Neuron (in vitro differentiated cells): Measurements from ENCODE around the gene RBFOX2.

ENCODE experiments used
- H2AFZ ChIP-seq: one replicate; pipeline ENCODE4 v1.6.1; 2013; ENCODE audit warnings: low read depth, mild to moderate bottlenecking, inconsistent platforms, low read length, moderate library complexity
- H3K27me3 ChIP-seq: one replicate; pipeline ENCODE4 v1.6.1; 2013; ENCODE audit warnings: low read length; ENCODE audit not compliant: insufficient read depth
- H3K36me3 ChIP-seq: one replicate; pipeline ENCODE4 v1.6.1; 2013; ENCODE audit warnings: low read length; ENCODE audit not compliant: insufficient read depth
- H3K4me1 ChIP-seq: one replicate; pipeline ENCODE4 v1.6.1; 2013; ENCODE audit warnings: low read length; ENCODE audit not compliant: insufficient read depth
- H3K4me3 ChIP-seq: 2 replicates; pipeline ENCODE4 v1.5.1; 2013; ENCODE audit warnings: mild to moderate bottlenecking, low read length, moderate library complexity
- H3K9me3 ChIP-seq: one replicate; pipeline ENCODE4 v1.6.1; 2013; ENCODE audit warnings: low read length

Gene RBFOX2

GRCh38 chr22:35972559-35972958 lies 56.1 kb downstream of the RBFOX2 start:
- no peaks in the 10 kb centered on the region for H3K27me3 ChIP-seq
- H3K4me1 ChIP-seq, result peaks cover 8% of the 10 kb centered on the region
- no peak overlapping the region for H3K4me3 ChIP-seq
- H2AFZ ChIP-seq, result no peak overlapping the region
- no peaks in the 10 kb centered on the region for H3K9me3 ChIP-seq
- no peaks in the 10 kb centered on the region for H3K36me3 ChIP-seq

GRCh38 chr22:35971456-35972119 lies 57.0 kb downstream of the RBFOX2 start:
- Histone ChIP-seq H2AFZ (no peak overlapping the region), H3K27me3 (no peaks in the 10 kb centered on the region), H3K4me3 (no peak overlapping the region), H3K9me3 (no peaks in the 10 kb centered on the region), H3K36me3 (no peaks in the 10 kb centered on the region), H3K4me1 (peaks cover 8% of the 10 kb centered on the region)

DNA sequence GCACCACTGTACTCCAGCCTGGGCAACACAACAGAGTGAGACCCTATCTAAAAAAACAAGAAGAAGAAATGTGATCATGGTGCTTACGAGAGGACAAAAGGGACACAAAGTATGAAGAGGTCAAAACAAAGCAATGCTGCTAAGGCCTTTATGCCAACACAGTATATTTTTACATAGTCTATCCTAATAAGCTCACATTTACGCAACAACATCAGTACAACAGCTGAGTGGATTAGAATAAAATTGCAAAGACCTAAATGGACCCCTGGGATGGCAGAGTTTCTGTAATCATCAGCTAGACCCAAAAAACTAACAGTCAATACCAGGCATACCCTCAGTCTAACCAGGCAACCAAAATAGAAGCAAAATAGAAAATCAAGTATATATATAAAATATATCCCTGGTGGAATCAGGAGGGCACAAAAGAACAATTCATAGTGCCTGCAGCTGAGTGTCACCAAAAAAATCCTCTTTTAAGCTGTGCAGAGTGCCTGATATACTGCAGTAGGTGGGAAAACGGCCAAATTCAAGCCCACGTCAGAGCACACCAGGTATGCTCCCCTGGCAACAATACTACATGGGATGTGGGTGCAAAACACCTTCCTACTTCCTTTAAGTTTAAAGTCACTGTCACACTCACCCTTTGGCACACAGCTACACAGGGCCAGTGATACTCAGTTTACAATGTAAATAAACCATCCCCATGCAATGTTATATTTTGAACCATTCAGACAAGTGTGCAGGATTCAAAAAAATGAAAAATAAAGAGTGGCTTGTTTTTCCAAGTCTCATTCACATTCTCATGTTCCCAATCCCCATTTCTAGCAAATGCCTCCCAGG lies 57.8 kb downstream of the RBFOX2 start:
- Histone ChIP-seq H3K36me3 (no peaks in the 10 kb centered on the region), H2AFZ (no peak overlapping the region), H3K4me1 (peaks cover 8% of the 10 kb centered on the region), H3K9me3 (no peaks in the 10 kb centered on the region), H3K27me3 (no peaks in the 10 kb centered on the region), H3K4me3 (no peak overlapping the region)

- peaks cover 16% of the 10 kb centered on the region for H3K4me1 ChIP-seq
- H3K9me3 ChIP-seq, result no peaks in the 10 kb centered on the region
- H3K27me3 ChIP-seq, result no peaks in the 10 kb centered on the region
- no peak overlapping the region for H3K4me3 ChIP-seq
- H2AFZ ChIP-seq, result no peak overlapping the region
- no peaks in the 10 kb centered on the region for H3K36me3 ChIP-seq
Observed at GRCh38 chr22:35967046-35967397, 61.6 kb downstream of the RBFOX2 start.

- H3K9me3 ChIP-seq, result no peaks in the 10 kb centered on the region
- H3K27me3 ChIP-seq, result no peaks in the 10 kb centered on the region
- no peak overlapping the region for H3K4me3 ChIP-seq
- H3K36me3 ChIP-seq, result no peaks in the 10 kb centered on the region
- peaks cover 17% of the 10 kb centered on the region for H3K4me1 ChIP-seq
- H2AFZ ChIP-seq, result no peak overlapping the region
Observed at GRCh38 chr22:35966314-35967045, 62.1 kb downstream of the RBFOX2 start.

DNA sequence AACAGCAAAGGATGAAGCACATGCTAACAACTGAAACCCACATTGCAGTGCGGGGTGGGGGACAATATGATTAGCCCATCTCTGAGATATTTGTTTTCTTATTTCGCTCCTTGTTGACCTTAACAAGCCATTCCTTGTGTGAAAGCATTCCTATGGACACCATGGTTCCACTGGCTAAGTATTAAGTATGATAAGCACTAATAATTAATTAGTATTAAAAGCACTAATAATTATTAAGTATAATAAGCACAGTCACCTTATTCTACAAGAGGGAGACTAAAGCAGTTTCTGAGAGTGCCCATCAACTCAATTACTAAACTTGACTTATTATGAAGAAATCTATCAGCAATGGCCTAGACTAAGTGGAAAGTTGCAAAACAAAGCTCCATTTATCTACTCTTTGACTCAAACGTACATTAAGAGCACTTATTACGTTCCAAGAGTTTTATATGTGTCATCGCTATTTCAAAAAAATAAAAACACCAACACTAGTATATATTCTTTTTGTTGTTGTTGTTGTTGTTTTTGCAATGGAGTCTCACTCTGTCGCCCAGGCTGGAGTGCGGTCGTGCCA lies 65.3 kb downstream of the RBFOX2 start:
- Histone ChIP-seq H2AFZ (no peak overlapping the region), H3K4me1 (peaks cover 28% of the 10 kb centered on the region), H3K9me3 (no peaks in the 10 kb centered on the region), H3K27me3 (no peaks in the 10 kb centered on the region), H3K4me3 (no peak overlapping the region), H3K36me3 (no peaks in the 10 kb centered on the region)

- Histone ChIP-seq H3K36me3 (no peaks in the 10 kb centered on the region), H2AFZ (peak overlapping the region; percentile 36), H3K9me3 (no peaks in the 10 kb centered on the region), H3K27me3 (no peaks in the 10 kb centered on the region), H3K4me1 (peaks cover 28% of the 10 kb centered on the region), H3K4me3 (peak overlapping the region; percentile 46)
Observed at GRCh38 chr22:35961480-35962295, 66.9 kb downstream of the RBFOX2 start.

DNA sequence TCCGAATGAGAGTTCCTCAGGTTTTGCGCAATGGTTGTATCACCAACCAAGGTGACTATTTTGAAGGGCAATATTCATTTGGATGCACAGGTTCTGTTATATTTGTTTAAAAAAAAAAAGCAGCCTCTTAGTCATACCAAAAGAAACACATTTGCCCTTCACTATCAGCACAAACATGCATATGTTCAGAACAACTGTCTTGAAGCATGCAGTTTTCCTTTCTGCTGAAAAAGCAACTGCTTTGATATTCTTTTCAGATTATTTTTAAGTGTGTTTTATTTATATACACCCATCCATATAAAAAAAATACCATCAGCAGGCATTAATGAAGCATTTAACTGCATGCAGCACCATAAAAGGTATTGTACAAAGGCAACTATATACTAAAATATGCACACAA lies 67.8 kb downstream of the RBFOX2 start:
- H3K9me3 ChIP-seq, result no peaks in the 10 kb centered on the region
- no peaks in the 10 kb centered on the region for H3K36me3 ChIP-seq
- peak overlapping the region; percentile 36 for H2AFZ ChIP-seq
- H3K27me3 ChIP-seq, result no peaks in the 10 kb centered on the region
- peaks cover 28% of the 10 kb centered on the region for H3K4me1 ChIP-seq
- peak overlapping the region; percentile 46 for H3K4me3 ChIP-seq

- peaks cover 28% of the 10 kb centered on the region for H3K4me1 ChIP-seq
- no peaks in the 10 kb centered on the region for H3K27me3 ChIP-seq
- no peak overlapping the region for H3K4me3 ChIP-seq
- no peaks in the 10 kb centered on the region for H3K9me3 ChIP-seq
- no peaks in the 10 kb centered on the region for H3K36me3 ChIP-seq
- H2AFZ ChIP-seq, result no peak overlapping the region
Observed at GRCh38 chr22:35959121-35959800, 69.4 kb downstream of the RBFOX2 start.

DNA sequence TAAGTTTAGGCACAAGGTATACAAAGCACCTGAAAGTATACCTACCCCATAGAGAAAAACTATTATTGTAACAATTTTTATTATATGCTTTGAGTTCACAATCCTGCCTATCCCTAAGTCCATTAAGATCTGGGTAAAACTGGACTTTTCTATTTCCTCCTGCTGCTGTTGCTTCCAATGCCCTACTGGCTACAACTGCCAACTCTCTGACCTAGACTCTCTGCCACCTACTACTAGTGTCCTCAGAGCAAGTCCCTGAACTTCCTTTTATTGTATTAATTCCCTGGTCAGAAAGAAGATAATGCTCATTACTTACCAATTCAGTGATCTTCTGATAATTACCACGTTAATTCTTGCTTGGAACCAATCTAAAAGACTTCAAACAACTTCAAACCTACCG lies 70.3 kb downstream of the RBFOX2 start:
- Histone ChIP-seq H3K9me3 (no peaks in the 10 kb centered on the region), H2AFZ (no peak overlapping the region), H3K4me3 (no peak overlapping the region), H3K27me3 (no peaks in the 10 kb centered on the region), H3K4me1 (peaks cover 28% of the 10 kb centered on the region), H3K36me3 (no peaks in the 10 kb centered on the region)

GRCh38 chr22:35957589-35957988 lies 71.0 kb downstream of the RBFOX2 start:
- Histone ChIP-seq H3K36me3 (no peaks in the 10 kb centered on the region), H3K27me3 (no peaks in the 10 kb centered on the region), H3K4me3 (no peak overlapping the region), H2AFZ (no peak overlapping the region), H3K9me3 (no peaks in the 10 kb centered on the region), H3K4me1 (peaks cover 26% of the 10 kb centered on the region)

DNA sequence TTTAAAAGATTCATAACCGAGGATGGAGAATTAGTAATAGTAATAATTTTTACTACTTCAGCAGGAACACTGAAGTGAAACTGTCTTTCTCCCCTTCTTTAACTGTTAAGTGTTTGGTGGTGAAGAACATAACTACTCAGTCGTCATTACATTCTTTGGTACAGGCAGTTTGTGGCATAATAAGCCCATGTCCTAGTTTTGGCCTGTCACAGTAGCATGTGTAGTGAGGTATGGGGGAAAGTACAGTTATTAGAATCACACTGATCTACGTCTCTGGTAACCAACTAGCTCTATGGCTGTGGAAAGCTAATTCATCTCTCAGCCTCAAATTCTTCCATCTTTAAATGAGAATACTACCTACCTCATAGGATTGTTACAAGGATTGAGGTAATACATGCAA lies 71.8 kb downstream of the RBFOX2 start:
- no peaks in the 10 kb centered on the region for H3K27me3 ChIP-seq

More for the DNA sequence above, 71.8 kb downstream of the RBFOX2 start:
- no peak overlapping the region for H2AFZ ChIP-seq
- no peaks in the 10 kb centered on the region for H3K9me3 ChIP-seq
- no peak overlapping the region for H3K4me3 ChIP-seq
- no peaks in the 10 kb centered on the region for H3K36me3 ChIP-seq
- peaks cover 18% of the 10 kb centered on the region for H3K4me1 ChIP-seq
